Testis (tissue), 3 donors: ENCODE data around the gene N4BP2. TPM values are rescaled to one million over a fixed set of nuclear protein-coding genes. Genes with fewer than 3 reads are reported as not detected.

Source experiments
- DNase-seq: peaks from one replicate; pipeline ENCODE4 v3.0.0-alpha.2; 2019
- H3K27ac ChIP-seq, 2 donors: fragments of 200-600 bp; sonication (generic); one replicate each; pipeline ENCODE4 v1.5.1; 2019
- H3K27me3 ChIP-seq: fragments of 200-600 bp; sonication (generic); one replicate; pipeline ENCODE4 v1.5.1; 2019
- H3K36me3 ChIP-seq: fragments of 200-600 bp; sonication (generic); one replicate; pipeline ENCODE4 v1.5.1; 2017; ENCODE audit warnings: low read depth; ENCODE audit errors: missing control alignments
- H3K4me1 ChIP-seq: fragments of 200-600 bp; sonication (generic); one replicate; pipeline ENCODE4 v1.5.1; 2019
- H3K4me3 ChIP-seq, 2 donors: fragments of 200-600 bp; sonication (generic); one replicate each; pipeline ENCODE4 v1.5.1; 2017 to 2019
- H3K9me3 ChIP-seq: fragments of 200-600 bp; sonication (generic); one replicate; pipeline ENCODE4 v1.5.1; 2017
- POLR2A ChIP-seq: fragments of 450-650 bp; IDR thresholded peaks from one replicate; pipeline ENCODE4 v1.6.1; 2017; ENCODE audit warnings: antibody characterized with exemption, mild to moderate bottlenecking, moderate library complexity
- WGBS, 2 donors: methylation state at CpG; one replicate each; pipeline ENCODE4 v1.1.5; 2018; 5-methylcytosine and 5-hydroxymethylcytosine counted together
- intact Hi-C: fragments of 100-400 bp; cut with DNase I; formaldehyde crosslinking; loops from one replicate; pipeline ENCODE4 v1.15.1; 2023; ENCODE audit warnings: low total_unique reads
- polyA plus RNA-seq: library from polyadenylated mRNA; stranded (reverse); fragments of 350-450 nt; fragmentation: Illumina TruSeq; extraction: RNeasy Lipid Tissue Mini Kit (QIAGEN cat#74804); gene quantifications from one replicate; pipeline ENCODE4 v1.2.3, GENCODE V29; 2014; ENCODE audit warnings: low read depth, low replicate concordance; ENCODE audit not compliant: insufficient read depth
- total RNA-seq, 2 donors: library from RNA; depleted of rRNA; stranded (reverse); fragments of >200 nt; gene quantifications; one replicate each; pipeline ENCODE4 v1.2.3, GENCODE V29; 2016
- TF ChIP-seq, protein P1 (sequence below), 3 experiments: fragments of 450-650 bp in 2 of 3; fragments of 200-600 bp in 1 of 3; sonication (generic) in 1 of 3; IDR thresholded peaks; one replicate each; pipeline ENCODE4 v1.5.1; 2016 to 2019; ENCODE audit warnings: antibody characterized with exemption in 3 of 3, mild to moderate bottlenecking in 2 of 3, moderate library complexity in 1 of 3

N4BP2 gene
- total and polyA plus RNA-seq, 3 donors from 2014 or later = 3.9 to 14.6 (median 8.5) TPM

DNA sequence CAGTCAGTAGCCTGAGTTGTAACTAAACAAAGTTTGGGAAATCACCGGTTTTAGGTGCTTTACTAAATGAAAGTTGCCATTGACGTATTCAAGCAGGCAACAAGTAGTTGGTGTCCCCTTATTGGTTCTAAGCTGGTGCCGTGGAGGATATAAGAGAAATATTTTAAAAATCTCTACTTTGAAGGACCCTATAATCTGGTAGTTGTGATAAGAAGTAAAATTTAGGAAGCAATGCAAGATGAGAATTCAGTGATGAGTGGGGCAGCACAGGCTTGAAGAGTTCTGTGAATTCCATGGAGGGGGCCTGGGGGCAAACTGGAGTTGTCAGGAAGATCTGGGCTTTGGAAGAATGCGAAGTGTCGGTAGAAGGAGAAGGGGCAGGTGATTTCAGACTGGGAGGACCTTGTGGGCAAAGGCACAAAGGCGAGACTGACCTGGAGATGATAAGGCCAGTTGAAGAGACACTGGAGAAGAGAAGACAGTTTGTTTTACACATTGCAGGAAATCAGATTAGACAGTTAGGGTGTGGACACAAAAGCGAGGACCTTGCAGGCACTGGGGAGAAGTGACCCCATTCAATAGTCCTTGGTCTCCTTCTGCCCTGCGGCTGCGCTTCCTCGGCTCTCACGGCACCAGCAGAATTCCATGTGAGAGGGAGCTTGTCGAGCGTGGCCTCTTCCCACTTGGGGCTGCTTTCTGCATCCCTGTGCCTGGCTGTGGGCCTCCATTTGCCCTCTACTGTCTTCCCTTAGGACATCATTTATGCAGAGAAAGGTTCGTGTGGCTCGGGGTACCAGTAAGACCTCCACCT, 141.4 kb downstream of the N4BP2 start:
- no peak overlapping the region for H3K4me3 ChIP-seq
- intact Hi-C loops = no loop called here
- no peaks in the 10 kb centered on the region for H3K27me3 ChIP-seq
- no peaks in the 10 kb centered on the region for H3K36me3 ChIP-seq
- H3K9me3 ChIP-seq = no peaks in the 10 kb centered on the region
- 82 to 86% methylated on average over 15 of the region's 15 CpGs for WGBS, 2 donors
- no peak for TF ChIP-seq POLR2A
- TF ChIP-seq, protein P1, sequence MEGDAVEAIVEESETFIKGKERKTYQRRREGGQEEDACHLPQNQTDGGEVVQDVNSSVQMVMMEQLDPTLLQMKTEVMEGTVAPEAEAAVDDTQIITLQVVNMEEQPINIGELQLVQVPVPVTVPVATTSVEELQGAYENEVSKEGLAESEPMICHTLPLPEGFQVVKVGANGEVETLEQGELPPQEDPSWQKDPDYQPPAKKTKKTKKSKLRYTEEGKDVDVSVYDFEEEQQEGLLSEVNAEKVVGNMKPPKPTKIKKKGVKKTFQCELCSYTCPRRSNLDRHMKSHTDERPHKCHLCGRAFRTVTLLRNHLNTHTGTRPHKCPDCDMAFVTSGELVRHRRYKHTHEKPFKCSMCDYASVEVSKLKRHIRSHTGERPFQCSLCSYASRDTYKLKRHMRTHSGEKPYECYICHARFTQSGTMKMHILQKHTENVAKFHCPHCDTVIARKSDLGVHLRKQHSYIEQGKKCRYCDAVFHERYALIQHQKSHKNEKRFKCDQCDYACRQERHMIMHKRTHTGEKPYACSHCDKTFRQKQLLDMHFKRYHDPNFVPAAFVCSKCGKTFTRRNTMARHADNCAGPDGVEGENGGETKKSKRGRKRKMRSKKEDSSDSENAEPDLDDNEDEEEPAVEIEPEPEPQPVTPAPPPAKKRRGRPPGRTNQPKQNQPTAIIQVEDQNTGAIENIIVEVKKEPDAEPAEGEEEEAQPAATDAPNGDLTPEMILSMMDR (IDR thresholded peaks at IDR 0.05) = no peak
- H3K27ac ChIP-seq = no peak overlapping the region
- no peak for DNase-seq
- H3K4me1 ChIP-seq = no peaks in the 10 kb centered on the region

DNA sequence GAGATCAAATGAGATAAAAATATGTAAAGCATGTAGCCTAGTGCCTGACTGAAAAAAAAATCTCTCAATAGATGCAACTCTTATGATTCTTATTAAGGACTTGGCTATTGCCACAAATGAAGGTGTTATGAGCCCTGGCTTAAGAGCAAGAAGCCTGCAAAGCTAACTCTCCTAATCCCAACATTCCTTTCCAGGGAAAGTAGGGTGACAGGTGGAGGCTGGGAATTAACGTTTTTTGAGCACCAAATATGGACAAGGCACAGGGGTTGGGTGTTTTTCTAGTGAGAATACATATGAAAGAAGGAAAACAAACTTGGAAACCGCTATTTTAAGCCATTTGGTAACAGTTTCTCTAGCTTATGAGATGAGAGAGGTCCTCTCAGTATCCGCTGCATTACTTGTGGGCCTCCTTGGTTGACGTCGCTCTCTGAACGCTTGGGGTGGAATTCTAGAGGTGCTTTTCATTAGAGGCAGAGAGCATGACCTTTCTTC, 142.6 kb downstream of the N4BP2 start:
- no peaks in the 10 kb centered on the region for H3K4me1 ChIP-seq
- H3K9me3 ChIP-seq = no peaks in the 10 kb centered on the region
- H3K27me3 ChIP-seq = no peaks in the 10 kb centered on the region
- intact Hi-C loops = no loop called here
- no peak overlapping the region for H3K27ac ChIP-seq
- no peak for DNase-seq
- no peak overlapping the region for H3K4me3 ChIP-seq
- TF ChIP-seq, protein P1 (IDR thresholded peaks at IDR 0.05) = no peak
- no peak for TF ChIP-seq POLR2A
- 82 to 83% methylated on average over 6 of the region's 6 CpGs for WGBS, 2 donors
- no peaks in the 10 kb centered on the region for H3K36me3 ChIP-seq

DNA sequence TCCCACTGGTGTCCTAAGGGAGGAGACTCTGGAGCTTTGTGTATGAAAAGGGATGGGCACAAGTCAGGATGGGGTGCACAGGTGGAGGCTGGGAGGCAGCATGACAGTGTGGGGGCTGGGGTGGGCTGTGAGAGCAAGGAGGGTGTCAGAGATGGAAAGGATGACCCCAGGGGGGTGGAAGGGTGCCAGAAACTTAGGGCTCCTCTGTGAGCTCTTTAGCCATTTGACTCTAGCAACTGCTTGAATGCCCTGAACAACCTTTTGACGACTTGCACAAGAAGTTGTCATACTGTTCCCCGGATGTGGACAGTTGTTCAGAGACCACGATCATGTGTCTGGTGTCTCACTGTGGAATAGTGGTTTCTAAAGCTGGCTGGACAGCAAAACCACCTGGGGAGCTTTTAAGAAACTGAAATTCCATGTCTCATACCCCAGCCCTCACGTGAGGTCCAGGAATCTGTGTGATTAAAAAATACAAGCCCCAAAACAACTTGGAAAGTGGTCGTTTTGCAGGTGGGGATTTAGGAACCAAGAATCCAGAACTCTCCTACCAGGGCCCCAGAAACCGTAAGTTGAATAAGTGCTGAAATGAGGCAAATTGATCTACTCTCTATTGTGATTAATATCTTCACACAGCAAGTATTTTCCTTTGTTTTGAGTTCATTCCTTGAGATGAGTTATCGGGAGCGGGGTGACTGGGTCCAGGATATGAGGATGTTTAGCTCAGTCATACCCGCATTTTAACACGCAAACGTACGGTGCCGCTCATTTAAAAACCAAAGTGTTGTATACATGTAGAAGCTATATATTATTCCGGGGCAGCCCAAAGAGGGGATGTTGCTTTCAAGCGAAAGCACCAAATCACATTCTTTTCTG, 143.6 kb downstream of the N4BP2 start:
- Histone ChIP-seq H3K4me3 (peak overlapping the region in 1 of 2 donors; percentile 6), H3K4me1 (no peaks in the 10 kb centered on the region), H3K9me3 (no peaks in the 10 kb centered on the region), H3K27me3 (no peaks in the 10 kb centered on the region), H3K36me3 (no peaks in the 10 kb centered on the region), H3K27ac (no peak overlapping the region)
- TF ChIP-seq POLR2A = no peak
- TF ChIP-seq, protein P1 (IDR thresholded peaks at IDR 0.05) = no peak
- intact Hi-C loops = no loop called here
- DNase-seq = no peak
- WGBS, 2 donors = 51 to 59% methylated on average over 15 of the region's 15 CpGs

DNA sequence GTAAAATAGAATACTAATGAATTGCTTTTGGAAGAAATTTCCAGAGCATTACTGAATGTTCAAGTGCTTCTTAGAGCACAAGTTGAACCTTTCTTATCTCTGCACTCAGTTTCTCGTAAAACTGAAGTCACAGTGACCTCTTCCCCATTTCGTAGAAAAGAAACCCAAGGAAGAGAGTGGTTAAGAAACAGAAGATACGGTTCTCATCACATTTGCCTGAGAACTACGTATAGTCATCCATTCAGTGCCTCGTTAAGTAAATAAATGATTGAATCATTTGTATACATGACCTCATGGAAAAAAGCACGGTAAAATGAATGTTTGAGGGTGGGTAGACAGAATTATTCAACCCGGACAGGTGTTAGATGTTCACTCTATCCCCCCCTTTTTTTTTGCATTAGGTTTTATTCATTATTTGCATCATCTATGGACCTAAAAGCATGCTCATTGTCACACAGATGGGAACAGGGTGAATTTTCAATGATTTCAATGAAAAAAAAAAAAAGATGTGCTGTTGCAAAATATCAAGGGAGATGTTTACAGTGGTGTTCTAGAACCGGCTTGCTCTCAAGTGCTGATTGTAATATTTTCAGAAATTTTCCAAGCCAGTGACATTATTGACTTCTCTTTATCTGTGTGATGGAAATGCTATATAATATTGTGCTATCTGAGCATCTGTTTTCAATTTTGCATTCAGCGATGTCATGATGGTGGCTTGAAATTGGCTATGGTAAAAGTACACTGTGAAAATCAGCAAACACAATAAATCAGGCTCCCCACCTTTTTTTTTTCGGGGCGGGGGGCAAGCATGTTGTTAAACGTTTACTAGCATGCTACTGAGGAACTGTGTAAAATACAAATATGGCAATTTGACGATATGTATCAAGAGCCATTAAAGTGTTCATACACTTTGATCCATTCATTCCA, 144.5 kb downstream of the N4BP2 start:
- no peak overlapping the region for H3K27ac ChIP-seq
- no peaks in the 10 kb centered on the region for H3K4me1 ChIP-seq
- DNase-seq = no peak
- no peak for TF ChIP-seq POLR2A
- TF ChIP-seq, protein P1 (IDR thresholded peaks at IDR 0.05) = no peak
- no peak overlapping the region for H3K4me3 ChIP-seq
- no peaks in the 10 kb centered on the region for H3K36me3 ChIP-seq
- H3K27me3 ChIP-seq = no peaks in the 10 kb centered on the region
- intact Hi-C loops = no loop called here
- 53 to 58% methylated on average over 13 of the region's 13 CpGs for WGBS, 2 donors
- no peaks in the 10 kb centered on the region for H3K9me3 ChIP-seq
